Measurements from ENCODE around the gene PROSER3.

PROSER3 gene

DNA sequence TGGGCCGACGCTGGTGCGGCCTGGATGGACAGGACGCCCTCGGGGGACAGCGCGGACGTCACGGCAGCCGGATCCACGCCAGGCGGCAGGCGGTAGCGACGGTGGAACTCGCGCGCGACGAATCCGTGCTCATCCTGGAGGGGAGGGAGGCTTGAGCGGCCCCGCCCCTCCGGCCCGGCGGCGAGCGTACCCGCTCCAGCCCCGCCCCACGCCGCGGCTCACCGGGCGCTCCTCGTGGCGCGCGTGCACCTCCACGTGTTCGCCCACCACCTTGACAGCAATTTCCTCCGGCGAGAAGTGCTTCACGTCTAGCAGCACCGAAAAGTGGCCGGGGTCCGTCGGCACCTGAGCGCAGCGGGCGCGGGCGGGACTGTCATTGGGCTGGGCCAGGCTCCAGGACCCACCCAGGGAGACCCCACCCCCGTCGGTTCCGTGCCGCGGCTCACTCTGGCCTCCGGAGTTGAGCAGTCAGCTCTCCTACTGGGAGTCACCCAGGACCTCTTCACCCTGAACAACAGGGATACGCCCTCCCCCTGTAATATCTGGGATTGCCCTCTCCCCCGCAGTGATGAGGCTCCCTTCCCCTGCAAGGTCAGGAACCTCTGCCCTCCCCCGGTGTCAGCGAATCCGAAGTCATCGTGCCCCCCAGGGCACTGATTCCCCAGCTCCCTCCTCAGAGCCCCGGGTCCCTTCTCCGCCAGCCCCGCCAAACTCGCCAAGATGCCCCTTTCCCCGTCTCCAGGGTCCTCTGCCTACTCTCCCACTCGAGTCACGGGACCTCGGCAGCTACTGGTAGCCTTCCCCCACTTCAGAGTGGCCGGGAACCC lies 2.2 kb upstream of the PROSER3 start:
- peak overlapping the region in 1 of 2 experiments; percentile 44 for H3K14ac ChIP-seq (ENCODE audit: low read length in 2 of 2)
- no peak overlapping the region for H2BK5ac ChIP-seq (ENCODE audit: low read depth, low read length, poor library complexity, severe bottlenecking)
- H2BK15ac ChIP-seq (ENCODE audit: low read depth, poor library complexity, severe bottlenecking), result peak overlapping the region; percentile 52
- H3K4me1 ChIP-seq (ENCODE audit: control insufficient read depth, insufficient read depth, low read depth, low read length), result peaks cover 34% of the 10 kb centered on the region
- peak overlapping the region in 1 of 2 experiments; percentile 50 for H3K23ac ChIP-seq (ENCODE audit: low read length in 2 of 2)
- no peaks in the 10 kb centered on the region for H3K9me3 ChIP-seq (ENCODE audit: control insufficient read depth, low read length)
- H4K8ac ChIP-seq (ENCODE audit: low read length), result peak overlapping the region; percentile 90
- peak overlapping the region; percentile 11 to 99 for H3K4me3 ChIP-seq (ENCODE audit: insufficient read depth in 1 of 2, low read depth in 1 of 2, low read length in 2 of 2)
- peak overlapping the region; percentile 76 for H3K27ac ChIP-seq (ENCODE audit: low read length, poor library complexity, severe bottlenecking)
- peaks cover 47 to 61% of the 10 kb centered on the region in 2 experiments for H3K36me3 ChIP-seq (ENCODE audit: control insufficient read depth in 1 of 2, insufficient read depth in 2 of 2, low read depth in 1 of 2, low read length in 2 of 2)
- WGBS, result 40% methylated on average over 74 of the region's 74 CpGs
- peak overlapping the region; percentile 69 to 100 for H3K18ac ChIP-seq (ENCODE audit: low read depth in 1 of 2, low read length in 2 of 2)
- peak overlapping the region; percentile 99 for H3K9ac ChIP-seq (ENCODE audit: low read length)
- H2AFZ ChIP-seq (ENCODE audit: low read depth, low read length), result no peak overlapping the region
- peak overlapping the region; percentile 62 to 88 for H2BK12ac ChIP-seq (ENCODE audit: low read length in 2 of 2)
- H3K4ac ChIP-seq (ENCODE audit: low read depth in 1 of 2, low read length in 2 of 2), result peak overlapping the region; percentile 57 to 87
- DNase-seq, result peak; percentile 46
- H2AK5ac ChIP-seq (ENCODE audit: low read length, severe bottlenecking), result peak overlapping the region; percentile 54
- no peaks in the 10 kb centered on the region for H3K27me3 ChIP-seq (ENCODE audit: control insufficient read depth in 1 of 2, insufficient read depth in 1 of 2, low read length in 2 of 2)
- peak overlapping the region; percentile 91 for H2BK120ac ChIP-seq (ENCODE audit: low read depth, low read length)
- H3K79me1 ChIP-seq (replicated peaks; ENCODE audit: low read length, poor library complexity, severe bottlenecking), result peaks cover 34% of the 10 kb centered on the region
- peak overlapping the region; percentile 100 for H4K91ac ChIP-seq (ENCODE audit: low read length)
- peak overlapping the region; percentile 52 for H3K4me2 ChIP-seq (ENCODE audit: low read length, poor library complexity, severe bottlenecking)

GRCh38 chr19:35756377-35757230 lies 1.4 kb upstream of the PROSER3 start, which contains the start of gene HSPB6:
Gene HSPB6 (minus strand): TSS chr19:35757029. CDS start chr19:35757008, 21 bp downstream.
- WGBS, result 12% methylated on average over 51 of the region's 52 CpGs
- H2BK15ac ChIP-seq (ENCODE audit: low read depth, poor library complexity, severe bottlenecking), result peak within 1 kb of the TSS; percentile 95

DNA sequence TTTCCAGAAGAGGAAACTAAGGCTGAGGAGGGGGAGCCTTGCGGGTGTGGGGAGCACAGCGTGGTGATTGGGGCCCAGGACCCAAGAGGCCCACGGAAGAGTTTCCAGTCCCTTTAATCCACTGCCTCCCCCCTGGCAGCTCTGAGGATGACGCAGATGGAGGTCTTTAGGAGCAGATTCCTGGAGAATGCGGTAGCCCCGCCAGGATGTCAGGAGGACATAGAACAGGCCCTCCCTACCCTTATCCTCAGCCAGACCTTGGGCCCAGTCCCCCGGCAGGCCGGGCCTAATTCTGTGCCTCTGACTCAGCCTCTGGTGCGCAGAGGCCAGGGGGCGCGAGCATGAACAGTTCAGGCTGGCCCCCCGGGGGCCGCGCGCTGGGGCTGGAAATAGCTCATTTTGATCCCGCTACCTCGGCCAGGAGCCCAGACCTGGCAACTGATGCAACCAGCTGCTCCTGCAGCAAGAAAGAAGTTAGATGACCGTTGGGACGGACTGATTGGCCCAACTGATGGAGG lies 686 bp upstream of the PROSER3 start:
- peak; percentile 99 for DNase-seq
- H3K18ac ChIP-seq (ENCODE audit: low read depth in 1 of 2, low read length in 2 of 2), result peak overlapping the region; percentile 100
- peaks cover 50 to 68% of the 10 kb centered on the region in 2 experiments for H3K36me3 ChIP-seq (ENCODE audit: control insufficient read depth in 1 of 2, insufficient read depth in 2 of 2, low read depth in 1 of 2, low read length in 2 of 2)
- peak overlapping the region; percentile 63 for H3K4me2 ChIP-seq (ENCODE audit: low read length, poor library complexity, severe bottlenecking)
- H3K9ac ChIP-seq (ENCODE audit: low read length), result peak overlapping the region; percentile 99
- peak overlapping the region; percentile 93 for H4K8ac ChIP-seq (ENCODE audit: low read length)
- H4K91ac ChIP-seq (ENCODE audit: low read length), result peak overlapping the region; percentile 100
- peak overlapping the region in 1 of 2 experiments; percentile 69 for H2BK12ac ChIP-seq (ENCODE audit: low read length in 2 of 2)
- H3K23ac ChIP-seq (ENCODE audit: low read length in 2 of 2), result no peak overlapping the region
- H3K4ac ChIP-seq (ENCODE audit: low read depth in 1 of 2, low read length in 2 of 2), result peak overlapping the region; percentile 99 to 100
- H2BK120ac ChIP-seq (ENCODE audit: low read depth, low read length), result peak overlapping the region; percentile 96
- peaks cover 38% of the 10 kb centered on the region for H3K4me1 ChIP-seq (ENCODE audit: control insufficient read depth, insufficient read depth, low read depth, low read length)
- no peaks in the 10 kb centered on the region for H3K27me3 ChIP-seq (ENCODE audit: control insufficient read depth in 1 of 2, insufficient read depth in 1 of 2, low read length in 2 of 2)
- no peak overlapping the region for H3K14ac ChIP-seq (ENCODE audit: low read length in 2 of 2)
- peaks cover 37% of the 10 kb centered on the region for H3K79me1 ChIP-seq (replicated peaks; ENCODE audit: low read length, poor library complexity, severe bottlenecking)
- peak overlapping the region; percentile 69 for H2AK5ac ChIP-seq (ENCODE audit: low read length, severe bottlenecking)
- H2AFZ ChIP-seq (ENCODE audit: low read depth, low read length), result no peak overlapping the region
- WGBS, result 2% methylated on average over 18 of the region's 19 CpGs
- H3K4me3 ChIP-seq (ENCODE audit: insufficient read depth in 1 of 2, low read depth in 1 of 2, low read length in 2 of 2), result peak overlapping the region in 1 of 2 experiments; percentile 99
- peak overlapping the region; percentile 80 for H2BK15ac ChIP-seq (ENCODE audit: low read depth, poor library complexity, severe bottlenecking)
- H3K9me3 ChIP-seq (ENCODE audit: control insufficient read depth, low read length), result no peaks in the 10 kb centered on the region
- peak overlapping the region; percentile 87 for H2BK5ac ChIP-seq (ENCODE audit: low read depth, low read length, poor library complexity, severe bottlenecking)
- peak overlapping the region; percentile 93 for H3K27ac ChIP-seq (ENCODE audit: low read length, poor library complexity, severe bottlenecking)

More at GRCh38 chr19:35756377-35757230, 1.4 kb upstream of the PROSER3 start, which contains the start of gene HSPB6:
- peak within 1 kb of the TSS; percentile 100 for H4K91ac ChIP-seq (ENCODE audit: low read length)
- peak within 1 kb of the TSS; percentile 96 for H2BK120ac ChIP-seq (ENCODE audit: low read depth, low read length)
- H3K4me2 ChIP-seq (ENCODE audit: low read length, poor library complexity, severe bottlenecking), result peak within 1 kb of the TSS; percentile 63
- no peak within 1 kb of the TSS for H2AFZ ChIP-seq (ENCODE audit: low read depth, low read length)
- peak within 1 kb of the TSS; percentile 100 for H3K18ac ChIP-seq (ENCODE audit: low read depth in 1 of 2, low read length in 2 of 2)
- H3K9ac ChIP-seq (ENCODE audit: low read length), result peak within 1 kb of the TSS; percentile 99
- peak within 1 kb of the TSS; percentile 49 to 54 for H3K23ac ChIP-seq (ENCODE audit: low read length in 2 of 2)
- H3K4ac ChIP-seq (ENCODE audit: low read depth in 1 of 2, low read length in 2 of 2), result peak within 1 kb of the TSS; percentile 99 to 100
- peak within 1 kb of the TSS; percentile 93 for H3K27ac ChIP-seq (ENCODE audit: low read length, poor library complexity, severe bottlenecking)
- peaks cover 48 to 66% of the 10 kb centered on the region in 2 experiments for H3K36me3 ChIP-seq (ENCODE audit: control insufficient read depth in 1 of 2, insufficient read depth in 2 of 2, low read depth in 1 of 2, low read length in 2 of 2)
- H3K9me3 ChIP-seq (ENCODE audit: control insufficient read depth, low read length), result no peaks in the 10 kb centered on the region
- H3K79me1 ChIP-seq (replicated peaks; ENCODE audit: low read length, poor library complexity, severe bottlenecking), result peaks cover 36% of the 10 kb centered on the region
- H2BK12ac ChIP-seq (ENCODE audit: low read length in 2 of 2), result peak within 1 kb of the TSS; percentile 69 to 87
- DNase-seq, result peak; percentile 73
- peak within 1 kb of the TSS; percentile 69 for H2AK5ac ChIP-seq (ENCODE audit: low read length, severe bottlenecking)
- peak within 1 kb of the TSS; percentile 93 for H4K8ac ChIP-seq (ENCODE audit: low read length)
- H3K4me1 ChIP-seq (ENCODE audit: control insufficient read depth, insufficient read depth, low read depth, low read length), result peaks cover 38% of the 10 kb centered on the region
- H3K4me3 ChIP-seq (ENCODE audit: insufficient read depth in 1 of 2, low read depth in 1 of 2, low read length in 2 of 2), result peak within 1 kb of the TSS; percentile 11 to 99
- peak within 1 kb of the TSS; percentile 87 for H2BK5ac ChIP-seq (ENCODE audit: low read depth, low read length, poor library complexity, severe bottlenecking)
- H3K14ac ChIP-seq (ENCODE audit: low read length in 2 of 2), result peak within 1 kb of the TSS; percentile 59 to 99
- no peaks in the 10 kb centered on the region for H3K27me3 ChIP-seq (ENCODE audit: control insufficient read depth in 1 of 2, insufficient read depth in 1 of 2, low read length in 2 of 2)

All from mesenchymal stem cell (in vitro differentiated cells and primary cell).